T-cell (primary cell): ENCODE results near the gene CDC6. TPM values are rescaled to one million over a fixed set of nuclear protein-coding genes. Genes with fewer than 3 reads are reported as not detected.

Experiments
- ATAC-seq, 4 experiments: fragments of 200-7000 bp in 3 of 4; fragments of 150-1000 bp in 1 of 4; cut with Tn5 transposase; replicated peaks in 1 of 4; 1 replicate in 3 of 4; 2 replicates in 1 of 4; pipeline ENCODE4 v1.10.0; 2021; ENCODE audit warnings: moderate library complexity in 3 of 4, mild to moderate bottlenecking in 2 of 4, moderate number of reproducible peaks in 1 of 4
- CTCF ChIA-PET, 2 donors: fragments of 300-600 bp; sonication (Branson Sonifier 250); formaldehyde crosslinking; loops; one replicate each; lab custom pipeline; 2022; ENCODE audit warnings: antibody characterized with exemption in 2 of 2; lab: Charles Lee
- POLR2A ChIA-PET, 2 donors: fragments of 300-600 bp; sonication (Branson Sonifier 250); formaldehyde crosslinking; loops; one replicate each; lab custom pipeline; 2022; ENCODE audit warnings: antibody characterized with exemption in 2 of 2; lab: Charles Lee
- DNase-seq, 35 experiments: peaks; one replicate each; pipeline versions ENCODE4 v3.0.0 to v3.0.0-alpha.2; 2013 to 2023
- H3K27ac ChIP-seq: one replicate; pipeline ENCODE4 v1.5.1; 2013; ENCODE audit warnings: low read length
- H3K27me3 ChIP-seq, 2 experiments: replicated peaks in 1 of 2; 1 replicate in 1 of 2; 2 replicates in 1 of 2; pipeline versions ENCODE4 v1.6.1 to v1.7.0; 2013; ENCODE audit warnings: low read length in 1 of 2, mixed read lengths in 1 of 2; ENCODE audit not compliant: control insufficient read depth in 2 of 2, insufficient read depth in 2 of 2; ENCODE audit errors: extremely low read depth in 1 of 2
- H3K36me3 ChIP-seq, 2 donors: 1 replicate in 1 of 2; 2 replicates in 1 of 2; pipeline versions ENCODE4 v1.6.1 to v1.7.0; 2013; ENCODE audit warnings: low read length in 1 of 2; ENCODE audit not compliant: control insufficient read depth in 2 of 2, insufficient read depth in 1 of 2; ENCODE audit errors: extremely low read depth in 1 of 2
- H3K4me1 ChIP-seq, 2 experiments: 1 replicate in 1 of 2; 2 replicates in 1 of 2; pipeline versions ENCODE4 v1.6.1 to v1.7.0; 2013; ENCODE audit warnings: low read length in 2 of 2, mixed read lengths in 1 of 2; ENCODE audit not compliant: insufficient read depth in 2 of 2, control insufficient read depth in 1 of 2; ENCODE audit errors: extremely low read depth in 1 of 2
- H3K4me3 ChIP-seq, 2 donors: 1 replicate in 1 of 2; 2 replicates in 1 of 2; pipeline versions ENCODE4 v1.5.1 to v1.7.0; 2013; ENCODE audit warnings: mild to moderate bottlenecking in 2 of 2, low read length in 1 of 2, moderate library complexity in 1 of 2; ENCODE audit not compliant: control insufficient read depth in 1 of 2; ENCODE audit errors: extremely low read depth in 1 of 2
- H3K9me3 ChIP-seq: 2 replicates; pipeline ENCODE4 v1.7.0; 2013
- H3K27ac Mint-ChIP-seq, 2 donors: one replicate each; pipeline ENCODE4 v1.8.0; 2020 to 2021; ENCODE audit warnings: mild to moderate bottlenecking in 2 of 2, mixed read lengths in 2 of 2
- H3K27me3 Mint-ChIP-seq, 2 donors: one replicate each; pipeline ENCODE4 v1.8.0; 2021 to 2022; ENCODE audit warnings: mixed read lengths in 2 of 2
- H3K36me3 Mint-ChIP-seq: one replicate; pipeline ENCODE4 v1.8.0; 2021; ENCODE audit warnings: mixed read lengths
- H3K4me1 Mint-ChIP-seq, 3 donors: one replicate each; pipeline ENCODE4 v1.8.0; 2020 to 2022; ENCODE audit warnings: mixed read lengths in 3 of 3, mild to moderate bottlenecking in 1 of 3
- H3K4me3 Mint-ChIP-seq, 3 donors: one replicate each; pipeline ENCODE4 v1.8.0; 2020 to 2022; ENCODE audit warnings: mild to moderate bottlenecking in 3 of 3, mixed read lengths in 3 of 3, moderate library complexity in 3 of 3
- H3K9me3 Mint-ChIP-seq, 3 donors: one replicate each; pipeline ENCODE4 v1.8.0; 2020 to 2022; ENCODE audit warnings: mixed read lengths in 3 of 3
- WGBS: methylation state at CpG from one replicate; pipeline ENCODE4 v1.1.5; 2013; ENCODE audit warnings: missing lambda C conversion rate; ENCODE audit not compliant: insufficient coverage; 5-methylcytosine and 5-hydroxymethylcytosine counted together
- total RNA-seq, 35 experiments: library from RNA in 6 of 35; stranded (reverse) in 6 of 35; fragments of 120-200 nt in 1 of 35; gene quantifications; one replicate each; pipeline versions ENCODE4 v1.2.1 to v1.2.4 and lab custom pipeline; 2013 to 2026

Gene CDC6
- total RNA-seq, 5 donors from 2014 or later (not counting 1 experiment from before 2014, with no cell fraction given) = 1.3 to 3.2 (median 2.1) TPM

- ChIA-PET CTCF (interaction anchor here in 1 of 2 donors (0.7 kb wide), 1 partner anchor 16 kb away, joined by 9 read pairs; no protein-coding TSS in a partner anchor), POLR2A (no interaction called here)
- DNase-seq (no peak), ATAC-seq (peak in 1 of 4 experiments; percentile 21)
- Histone ChIP-seq H3K27me3 (no peaks in the 10 kb centered on the region), H3K36me3 (peaks cover 5 to 9% of the 10 kb centered on the region in 2 donors), H3K27ac (peak overlapping the region; percentile 52), H3K4me3 (no peak overlapping the region), H3K4me1 (peaks cover 47 to 86% of the 10 kb centered on the region in 2 experiments), H3K9me3 (no peaks in the 10 kb centered on the region)
- 90% methylated on average over 4 of the region's 5 CpGs for WGBS
- H3K27me3 Mint-ChIP-seq = no peaks in the 10 kb centered on the region
- no peaks in the 10 kb centered on the region for H3K9me3 Mint-ChIP-seq
- peak overlapping the region; percentile 78 to 82 for H3K27ac Mint-ChIP-seq
- H3K4me1 Mint-ChIP-seq = peaks cover 67 to 72% (median 70%) of the 10 kb centered on the region in 3 donors
- H3K4me3 Mint-ChIP-seq = no peak overlapping the region
- H3K36me3 Mint-ChIP-seq = peaks cover 18% of the 10 kb centered on the region
Observed at GRCh38 chr17:40338058-40338457, 50.4 kb downstream of the CDC6 start.

DNA sequence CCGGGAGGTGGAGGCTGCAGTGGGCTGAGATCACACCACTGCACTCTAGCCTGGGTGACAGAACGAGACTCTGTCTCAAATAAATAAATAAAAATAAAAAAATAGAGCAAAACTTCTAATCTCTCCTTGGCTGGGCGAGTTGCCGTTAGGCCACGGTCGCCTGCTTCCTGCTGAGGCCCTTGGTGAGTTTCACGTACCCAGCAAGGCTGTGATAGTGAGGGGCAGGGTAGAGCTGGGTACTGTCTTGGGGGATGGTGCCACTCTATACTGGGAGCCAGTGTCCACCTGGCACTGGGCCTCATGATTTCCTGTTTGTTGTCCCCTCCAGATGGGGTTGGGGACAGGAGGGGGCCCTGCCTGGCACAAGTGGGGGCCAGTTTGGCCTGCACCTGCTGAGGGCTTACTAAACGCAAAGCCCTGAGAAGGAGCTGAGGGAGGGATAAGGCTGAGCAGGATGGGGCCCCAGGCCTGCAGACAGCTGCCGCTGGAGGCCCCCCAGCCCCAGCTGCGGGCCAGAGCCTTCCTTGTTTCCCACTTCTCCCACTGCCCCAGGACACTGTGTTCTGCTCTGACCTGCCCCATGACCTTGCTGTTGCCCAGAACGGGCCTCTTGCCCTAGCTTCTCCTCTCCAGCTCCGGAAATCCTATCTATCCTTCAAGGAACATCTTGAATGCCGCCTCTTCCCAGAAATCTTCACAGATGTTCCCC is 51.4 kb downstream of the CDC6 start:
- WGBS = 75% methylated on average over 10 of the region's 13 CpGs
- H3K4me3 ChIP-seq = no peak overlapping the region
- ATAC-seq (no peak), DNase-seq (no peak)
- Mint-ChIP-seq H3K9me3 (no peaks in the 10 kb centered on the region), H3K36me3 (peaks cover 18% of the 10 kb centered on the region), H3K4me3 (peak overlapping the region in 2 of 3 donors; percentile 13 to 36), H3K27ac (peak overlapping the region; percentile 65 to 77), H3K4me1 (peaks cover 68 to 72% (median 71%) of the 10 kb centered on the region in 3 donors), H3K27me3 (no peaks in the 10 kb centered on the region)
- H3K36me3 ChIP-seq = peaks cover 5 to 9% of the 10 kb centered on the region in 2 donors
- H3K4me1 ChIP-seq = peaks cover 51 to 86% of the 10 kb centered on the region in 2 experiments
- POLR2A ChIA-PET = interaction anchor here in 1 of 2 donors (1.3 kb wide), 1 partner anchor 13 kb away, joined by 3 read pairs; no protein-coding TSS in a partner anchor
- CTCF ChIA-PET = interaction anchor here in 1 of 2 donors (0.5 to 0.7 kb wide), 2 partner anchors 15 to 32 kb away, joined by 3 read pairs; no protein-coding TSS in a partner anchor
- no peaks in the 10 kb centered on the region for H3K9me3 ChIP-seq
- peak overlapping the region; percentile 25 for H3K27ac ChIP-seq
- no peaks in the 10 kb centered on the region for H3K27me3 ChIP-seq

DNA sequence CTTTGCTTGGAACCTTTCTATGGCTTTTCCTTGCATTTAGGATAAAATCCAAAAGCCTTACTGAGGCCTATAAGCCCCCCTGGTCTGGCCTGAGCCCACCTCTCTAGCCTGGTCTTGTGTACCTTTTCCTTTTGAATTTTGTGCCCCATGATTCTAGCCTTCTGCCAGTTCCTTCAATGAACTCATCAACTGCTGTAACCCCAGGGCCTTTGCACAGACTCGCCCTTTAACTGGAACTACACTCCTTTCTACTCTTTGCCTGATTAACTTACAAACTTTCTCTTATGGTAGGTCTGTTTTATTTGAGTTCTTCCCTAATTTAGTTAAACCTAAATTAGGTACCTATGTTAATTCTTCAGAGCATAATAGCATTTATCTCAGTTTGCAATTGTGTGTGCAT is 52.6 kb downstream of the CDC6 start:
- peak overlapping the region in 2 of 3 donors; percentile 74 to 77 for H3K4me3 Mint-ChIP-seq
- POLR2A ChIA-PET = interaction anchor here (0.5 to 2.0 kb wide), 7 partner anchors 14 to 217 kb away, joined by 3 to 20 read pairs (median 4); no protein-coding TSS in a partner anchor
- no CpG with 5 or more reads among the region's 1 CpG for WGBS
- H3K27me3 Mint-ChIP-seq = no peaks in the 10 kb centered on the region
- Histone ChIP-seq H3K9me3 (no peaks in the 10 kb centered on the region), H3K36me3 (peaks cover 5 to 9% of the 10 kb centered on the region in 2 donors), H3K27me3 (no peaks in the 10 kb centered on the region), H3K27ac (peak overlapping the region; percentile 84), H3K4me3 (no peak overlapping the region), H3K4me1 (peaks cover 59 to 86% of the 10 kb centered on the region in 2 experiments)
- H3K36me3 Mint-ChIP-seq = peaks cover 13% of the 10 kb centered on the region
- ATAC-seq (no peak), DNase-seq (no peak)
- no peaks in the 10 kb centered on the region for H3K9me3 Mint-ChIP-seq
- H3K27ac Mint-ChIP-seq = peak overlapping the region; percentile 86 to 92
- peaks cover 66 to 72% (median 71%) of the 10 kb centered on the region in 3 donors for H3K4me1 Mint-ChIP-seq
- CTCF ChIA-PET = interaction anchor here in 1 of 2 donors (1.1 to 1.8 kb wide), 5 partner anchors 15 to 40 kb away, joined by 3 to 10 read pairs (median 3); no protein-coding TSS in a partner anchor

- CTCF ChIA-PET = interaction anchor here in 1 of 2 donors (1.1 to 1.8 kb wide), 5 partner anchors 16 to 41 kb away, joined by 3 to 10 read pairs (median 3); no protein-coding TSS in a partner anchor
- ATAC-seq (peak; percentile 79 to 82 (median 81)), DNase-seq (peak; percentile 61 to 94 (median 88))
- Histone ChIP-seq H3K9me3 (no peaks in the 10 kb centered on the region), H3K4me1 (peaks cover 65 to 89% of the 10 kb centered on the region in 2 experiments), H3K27ac (peak overlapping the region; percentile 84), H3K27me3 (no peaks in the 10 kb centered on the region), H3K36me3 (peaks cover 5 to 9% of the 10 kb centered on the region in 2 donors), H3K4me3 (peak overlapping the region; percentile 67 to 72)
- peak overlapping the region; percentile 74 to 82 (median 77) for H3K4me3 Mint-ChIP-seq
- no peaks in the 10 kb centered on the region for H3K27me3 Mint-ChIP-seq
- POLR2A ChIA-PET = interaction anchor here (0.5 to 2.0 kb wide), 9 partner anchors 15 to 217 kb away, joined by 3 to 20 read pairs (median 4); partner anchors contain the start of gene WIPF2 (in 1 of the 2)
- no peaks in the 10 kb centered on the region for H3K9me3 Mint-ChIP-seq
- under 1% methylated on average over 39 of the region's 55 CpGs for WGBS
- peaks cover 74 to 80% (median 78%) of the 10 kb centered on the region in 3 donors for H3K4me1 Mint-ChIP-seq
- H3K36me3 Mint-ChIP-seq = peaks cover 13% of the 10 kb centered on the region
- H3K27ac Mint-ChIP-seq = peak overlapping the region; percentile 86 to 92
Observed at GRCh38 chr17:40340880-40341807, 53.5 kb downstream of the CDC6 start.

GRCh38 chr17:40341808-40342503 is 54.3 kb downstream of the CDC6 start:
- Mint-ChIP-seq H3K4me1 (peaks cover 78 to 84% (median 83%) of the 10 kb centered on the region in 3 donors), H3K9me3 (no peaks in the 10 kb centered on the region), H3K27me3 (no peaks in the 10 kb centered on the region), H3K36me3 (peaks cover 13% of the 10 kb centered on the region), H3K4me3 (peak overlapping the region; percentile 73 to 77 (median 74)), H3K27ac (peak overlapping the region in 1 of 2 donors; percentile 39)
- 5% methylated on average over 29 of the region's 55 CpGs for WGBS
- POLR2A ChIA-PET = interaction anchor here (0.6 to 2.0 kb wide), 4 partner anchors 16 to 192 kb away, joined by 7 to 20 read pairs (median 13); no protein-coding TSS in a partner anchor
- DNase-seq (peak in 5 of 35 experiments; percentile 34 to 62 (median 51)), ATAC-seq (no peak)
- Histone ChIP-seq H3K36me3 (peaks cover 5 to 7% of the 10 kb centered on the region in 2 donors), H3K4me1 (peaks cover 63 to 94% of the 10 kb centered on the region in 2 experiments), H3K27me3 (no peaks in the 10 kb centered on the region), H3K4me3 (peak overlapping the region; percentile 67 to 72), H3K27ac (peak overlapping the region; percentile 84), H3K9me3 (no peaks in the 10 kb centered on the region)
- CTCF ChIA-PET = no interaction called here
